ENCODE data around the gene PIAS4.

PIAS4 gene

DNA sequence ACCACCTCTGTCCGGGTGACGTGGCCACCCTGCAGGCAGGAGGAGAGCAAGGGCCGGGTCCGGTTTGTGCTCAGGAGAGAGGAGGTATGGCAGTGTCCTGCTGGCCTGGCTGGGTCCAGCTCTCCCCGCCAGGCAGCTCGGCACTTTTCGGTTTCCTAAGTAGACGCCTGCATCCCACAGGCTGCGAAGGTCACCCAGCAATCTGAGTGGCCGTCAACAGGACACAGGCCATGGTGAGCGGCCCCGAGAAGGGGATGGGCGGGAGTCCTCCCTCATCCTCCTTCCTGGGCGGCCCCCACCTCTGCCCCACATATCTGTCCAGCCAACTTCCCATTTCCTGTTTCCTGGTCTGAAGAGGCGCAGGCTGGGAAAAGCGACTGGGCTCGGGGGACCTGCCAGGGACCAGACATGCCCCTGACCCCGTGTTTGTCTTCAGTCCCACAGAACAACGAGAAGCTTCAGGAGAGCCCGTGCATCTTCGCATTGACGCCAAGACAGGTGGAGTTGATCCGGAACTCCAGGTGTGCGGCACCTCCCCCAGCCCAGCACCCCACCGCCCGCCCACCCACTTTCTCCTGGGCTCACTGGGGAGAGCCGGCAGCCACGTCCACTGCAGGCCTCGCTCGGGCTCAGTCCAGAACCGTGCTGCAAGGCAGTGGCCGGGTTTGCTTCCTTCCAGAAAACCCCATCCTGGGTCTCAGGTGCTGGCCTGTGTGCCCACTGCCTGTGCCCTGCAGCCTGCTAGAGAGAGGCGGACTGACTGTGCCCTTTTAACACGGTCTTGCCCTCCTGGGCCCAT lies 16.3 kb downstream of the PIAS4 start:
- DNase-seq (ENCODE audit: low spot score), result no peak

DNA sequence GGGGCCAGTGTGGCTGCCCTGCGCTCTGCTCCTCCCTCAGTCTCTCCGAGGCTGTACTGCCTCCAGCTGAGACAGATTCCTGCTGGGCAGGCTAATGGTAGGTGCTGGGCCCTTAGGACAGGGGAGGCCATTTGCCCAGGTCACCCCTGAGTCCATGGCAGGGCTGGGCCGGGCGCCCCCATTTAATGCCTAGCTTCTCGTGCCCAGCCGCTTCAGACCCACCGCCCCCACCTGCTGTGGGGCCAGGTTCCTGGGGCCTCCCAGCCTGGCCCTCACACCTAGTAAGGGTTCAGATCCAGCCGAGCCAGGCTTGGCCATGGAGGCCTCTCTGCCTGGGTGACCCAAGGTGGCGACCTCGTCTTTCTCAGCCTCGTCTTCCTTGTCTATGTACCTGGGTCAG lies 17.8 kb downstream of the PIAS4 start:
- DNase-seq (ENCODE audit: low spot score), result no peak

DNA sequence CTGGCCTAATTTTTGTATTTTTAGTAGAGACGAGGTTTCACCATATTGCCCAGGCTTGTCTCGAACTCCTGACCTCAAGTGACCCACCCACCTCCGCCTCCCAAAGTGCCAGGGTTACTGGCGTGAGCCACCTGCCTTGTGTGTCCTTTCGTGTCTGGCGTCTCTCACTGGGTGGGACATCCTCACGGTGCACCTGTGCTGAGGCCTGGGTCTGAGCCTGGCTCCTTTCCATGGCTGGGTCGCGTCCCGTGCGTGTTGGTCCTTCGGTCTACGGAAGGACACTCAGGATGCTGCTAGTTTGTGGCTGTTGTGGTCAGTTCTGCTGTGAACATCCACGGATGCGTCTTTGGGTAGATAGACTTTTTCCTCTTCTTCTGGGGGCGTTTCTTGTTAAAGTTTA lies 19.6 kb downstream of the PIAS4 start:
- DNase-seq (ENCODE audit: low spot score), result no peak

DNA sequence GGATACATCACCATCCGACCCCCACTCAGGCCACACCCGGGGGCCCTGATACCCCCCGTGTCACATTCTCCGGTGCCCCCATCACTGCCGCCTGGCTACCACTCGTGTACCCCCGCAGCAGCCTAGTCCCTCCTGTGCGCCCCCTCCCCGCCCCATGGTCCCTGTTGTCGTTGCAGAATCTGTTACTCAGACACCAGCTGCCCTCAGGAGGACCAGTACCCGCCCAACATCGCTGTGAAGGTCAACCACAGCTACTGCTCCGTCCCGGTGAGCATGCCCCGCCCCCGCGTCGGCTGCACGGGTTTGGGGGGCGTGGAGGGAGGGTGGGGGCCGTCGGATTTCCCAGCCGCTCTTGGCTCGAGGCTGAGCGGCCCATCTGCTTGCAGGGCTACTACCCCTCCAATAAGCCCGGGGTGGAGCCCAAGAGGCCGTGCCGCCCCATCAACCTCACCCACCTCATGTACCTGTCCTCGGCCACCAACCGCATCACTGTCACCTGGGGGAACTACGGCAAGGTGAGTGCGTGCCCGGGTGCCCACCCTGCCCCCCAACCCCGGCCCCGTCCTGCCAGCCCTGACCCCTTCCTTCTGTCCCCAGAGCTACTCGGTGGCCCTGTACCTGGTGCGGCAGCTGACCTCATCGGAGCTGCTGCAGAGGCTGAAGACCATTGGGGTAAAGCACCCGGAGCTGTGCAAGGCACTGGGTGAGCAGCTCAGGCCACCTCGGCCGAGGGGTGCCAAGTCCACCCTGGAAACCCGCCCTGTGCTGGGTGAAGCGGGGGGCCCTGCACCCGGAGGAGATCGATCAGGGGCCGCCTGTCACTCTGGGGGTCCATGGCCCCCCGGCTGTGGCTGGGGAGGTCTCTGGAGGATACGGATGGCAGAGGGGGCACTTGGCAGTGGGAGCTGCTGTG lies 21.1 kb downstream of the PIAS4 start:
- DNase-seq (ENCODE audit: low spot score), result no peak

DNA sequence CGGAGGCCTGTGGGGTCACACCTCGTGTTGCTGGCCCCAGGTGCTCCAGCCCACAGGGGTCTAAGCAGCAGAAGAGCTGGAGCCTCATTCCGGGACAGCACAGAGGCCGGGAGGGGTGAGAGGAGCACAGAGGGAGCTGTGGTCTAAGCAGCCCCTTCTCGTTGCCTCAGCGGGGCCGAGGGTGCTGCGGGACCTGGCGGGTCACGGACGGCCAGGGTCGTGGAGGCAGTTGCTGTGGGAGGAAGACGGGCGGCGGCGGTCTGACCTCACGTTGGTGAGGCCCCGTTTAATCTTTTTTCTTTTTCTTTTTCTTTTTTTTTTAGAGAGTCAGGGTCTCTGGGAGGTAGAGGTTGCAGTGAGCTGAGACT lies 21.7 kb downstream of the PIAS4 start:
- no peak for DNase-seq (ENCODE audit: low spot score)

DNA sequence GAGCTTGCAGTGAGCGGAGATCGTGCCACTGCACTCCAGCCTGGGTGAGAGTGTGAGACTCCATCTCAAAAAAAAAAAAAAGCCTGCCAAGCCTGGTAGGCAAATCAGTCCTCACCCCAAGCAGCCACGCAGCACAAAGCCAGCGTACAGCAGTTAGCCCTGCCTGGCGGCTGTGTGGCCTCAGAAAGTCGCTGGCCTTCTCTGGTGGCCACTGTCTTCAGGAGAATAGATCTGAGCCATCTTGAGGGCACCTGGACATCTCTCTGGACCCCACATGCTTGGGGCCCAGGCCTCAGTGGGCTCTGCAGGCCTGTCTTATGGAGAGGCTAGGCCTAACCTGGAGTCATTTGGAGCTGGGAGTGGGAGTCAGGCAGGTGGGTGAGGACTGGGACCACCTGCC lies 23.0 kb downstream of the PIAS4 start:
- no peak for DNase-seq (ENCODE audit: low spot score)

DNA sequence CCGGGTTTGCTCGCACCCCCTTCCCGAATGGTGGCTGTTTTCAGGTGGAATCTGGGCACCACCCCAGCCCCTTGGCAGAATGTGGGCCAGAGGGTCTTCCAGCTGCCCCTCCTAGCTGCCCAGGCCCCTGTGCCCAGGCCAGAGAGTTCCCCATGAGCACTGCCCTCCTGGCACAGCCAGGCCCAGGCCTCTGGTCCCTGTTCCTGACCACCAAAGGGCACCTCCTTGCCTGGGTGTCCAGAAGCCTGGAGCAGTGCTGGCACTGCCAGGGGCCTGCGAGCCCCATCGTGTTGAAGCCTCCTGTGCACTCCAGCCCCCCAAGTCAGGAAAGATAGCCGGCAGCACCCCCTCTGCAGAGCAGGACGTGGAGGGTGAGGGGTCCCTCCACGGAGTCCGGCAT lies 23.4 kb downstream of the PIAS4 start:
- no peak for DNase-seq (ENCODE audit: low spot score)

DNA sequence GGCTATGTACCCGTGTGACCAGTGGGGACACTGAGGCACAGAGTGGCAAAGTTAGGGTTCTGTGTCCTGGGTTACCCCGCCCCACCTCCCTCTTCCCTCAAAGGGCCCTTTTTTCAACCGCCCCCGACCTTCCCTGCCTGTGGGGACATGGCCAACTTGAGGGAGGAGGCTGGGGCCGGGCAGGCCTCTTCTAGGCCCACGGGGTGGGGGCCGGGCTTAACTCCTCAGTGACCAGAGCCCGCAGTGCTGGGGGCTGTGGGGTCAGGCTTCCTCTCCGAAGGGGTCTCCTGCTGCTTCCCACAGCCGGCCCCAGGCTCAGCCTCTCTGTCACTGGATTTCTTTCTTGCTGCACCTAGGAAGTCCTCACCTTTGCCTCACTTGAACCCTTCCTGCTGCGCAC lies 23.9 kb downstream of the PIAS4 start:
- no peak for DNase-seq (ENCODE audit: low spot score)

DNA sequence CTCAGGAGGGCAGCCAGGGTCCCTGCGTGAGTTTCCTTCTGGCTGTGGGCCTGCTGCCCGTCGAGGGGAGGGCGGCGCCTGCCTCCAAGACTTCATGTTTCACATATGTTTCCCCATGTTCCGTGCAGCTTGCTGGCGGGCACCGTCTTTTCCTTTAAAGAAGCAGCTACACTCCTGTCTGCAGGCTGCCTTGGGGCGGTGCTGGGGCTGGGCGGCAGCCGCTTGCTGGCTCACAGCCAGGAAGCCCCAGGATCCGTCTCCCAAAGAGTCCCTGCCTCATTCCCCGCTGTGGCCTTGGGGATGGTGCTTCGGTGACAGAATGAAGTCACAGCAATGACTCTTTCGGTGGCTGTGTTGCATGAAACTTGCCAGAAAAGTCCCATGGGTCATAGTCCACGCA lies 24.9 kb downstream of the PIAS4 start:
- DNase-seq (ENCODE audit: low spot score), result no peak

DNA sequence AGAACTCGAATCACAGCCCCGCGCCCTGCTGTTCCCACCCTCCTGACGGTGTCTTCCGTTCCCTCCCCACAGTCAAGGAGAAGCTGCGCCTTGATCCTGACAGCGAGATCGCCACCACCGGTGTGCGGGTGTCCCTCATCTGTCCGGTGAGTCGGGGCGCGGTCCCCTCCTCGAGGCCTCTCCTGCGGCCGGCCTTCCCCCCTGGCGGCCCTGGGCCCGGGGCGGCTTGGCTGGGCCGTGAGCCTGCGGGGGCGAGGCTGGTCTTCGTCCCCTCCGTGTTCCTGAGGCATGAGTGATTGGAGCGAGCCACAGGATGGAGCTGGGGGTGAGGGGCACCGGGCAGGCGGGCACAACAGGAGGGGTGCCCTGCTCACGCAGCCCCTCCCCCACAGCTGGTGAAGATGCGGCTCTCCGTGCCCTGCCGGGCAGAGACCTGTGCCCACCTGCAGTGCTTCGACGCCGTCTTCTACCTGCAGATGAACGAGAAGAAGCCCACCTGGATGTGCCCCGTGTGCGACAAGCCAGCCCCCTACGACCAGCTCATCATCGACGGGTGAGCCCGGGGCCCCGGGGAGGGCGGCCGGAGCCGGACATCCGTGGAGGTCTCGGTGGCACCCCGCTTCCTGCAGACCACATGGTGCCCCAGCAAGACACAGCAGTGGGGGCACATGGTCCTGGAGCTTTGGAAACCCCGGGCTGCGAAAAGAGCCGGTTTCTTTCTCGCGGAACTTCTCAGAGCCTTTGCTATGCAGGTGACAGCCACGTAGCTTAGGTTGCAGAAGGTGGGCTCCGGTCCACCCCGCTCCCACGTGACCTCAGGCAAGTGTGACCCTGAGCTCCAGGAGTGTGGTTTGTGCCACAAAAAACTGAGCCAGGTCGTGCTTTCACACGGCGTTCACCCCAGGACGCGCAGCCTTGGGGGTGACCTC lies 25.8 kb downstream of the PIAS4 start:
- DNase-seq (ENCODE audit: low spot score), result no peak

DNA sequence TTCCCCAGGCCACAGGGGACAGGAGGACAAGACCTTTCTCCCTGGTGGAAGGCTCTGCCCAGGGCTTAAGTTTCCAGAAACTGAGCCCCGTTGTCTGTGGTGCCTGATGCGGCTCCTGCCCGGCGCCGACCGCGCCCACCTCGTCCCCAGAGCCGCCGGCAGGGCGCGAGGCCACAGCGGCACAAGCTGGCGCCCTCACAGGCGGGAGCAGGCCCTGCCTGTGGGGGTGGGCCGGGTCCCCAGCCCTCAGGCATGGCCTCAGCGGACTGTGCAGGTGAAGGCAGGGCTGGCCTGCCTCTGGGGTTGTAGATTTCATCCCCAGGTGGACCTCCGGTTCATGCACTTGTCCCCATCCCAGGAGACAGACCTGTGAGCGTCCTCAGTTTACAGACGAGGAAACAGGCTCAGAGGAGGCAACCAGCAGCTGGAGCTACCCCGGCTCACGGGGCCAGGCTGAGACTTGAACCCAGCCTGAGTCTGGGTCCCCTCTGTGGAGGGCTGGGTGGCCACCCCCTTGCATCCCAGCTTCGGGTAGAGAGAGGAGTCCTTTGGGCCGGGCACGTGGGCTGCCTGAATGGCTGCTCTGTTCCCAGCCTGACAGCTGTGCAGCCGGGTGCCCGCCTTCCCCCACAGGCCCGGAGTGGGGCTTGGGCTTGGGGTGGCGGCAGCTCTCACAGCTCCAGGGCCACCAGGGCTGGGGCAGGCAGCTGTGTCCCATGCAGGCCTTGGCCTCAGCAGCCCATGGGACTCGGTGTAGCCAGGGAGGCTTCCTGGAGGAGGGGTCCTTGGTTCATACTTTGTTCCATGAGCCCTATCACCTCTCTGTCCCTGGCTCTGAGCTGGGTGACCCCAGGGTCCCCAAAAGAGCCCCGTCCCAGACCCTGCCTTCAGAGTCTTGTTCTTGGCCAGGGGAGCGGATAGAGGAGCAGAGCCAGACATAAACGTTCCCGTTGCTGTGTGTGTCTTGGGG lies 26.8 kb downstream of the PIAS4 start:
- DNase-seq (ENCODE audit: low spot score), result no peak

DNA sequence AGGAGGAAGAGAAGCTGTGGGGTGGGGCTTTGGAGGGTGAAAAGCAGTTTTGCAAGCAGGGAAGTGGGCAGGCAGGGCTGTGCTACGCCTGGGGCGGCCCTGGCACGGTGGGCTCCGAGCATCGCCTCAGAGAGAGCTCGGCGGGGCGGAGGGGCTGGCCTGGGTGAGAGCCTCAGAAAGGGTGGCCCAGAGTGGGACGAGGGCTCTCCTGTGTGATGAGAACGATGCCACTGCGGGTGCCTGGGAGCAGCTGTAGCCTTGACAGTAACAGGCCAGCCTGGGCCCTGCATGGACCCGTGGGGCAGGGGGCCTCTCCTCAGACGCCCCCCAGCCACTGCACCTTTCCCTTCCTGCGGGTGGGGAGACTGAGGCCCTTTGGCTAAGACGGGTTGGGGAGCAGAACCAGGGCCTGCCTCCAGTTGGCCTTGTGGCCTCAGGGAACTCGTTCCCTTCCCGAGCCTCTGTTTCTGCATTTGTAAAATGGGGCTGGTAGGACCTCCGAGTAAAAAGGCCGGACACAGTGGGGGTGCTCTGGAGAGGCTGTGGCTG lies 27.6 kb downstream of the PIAS4 start:
- DNase-seq (ENCODE audit: low spot score), result no peak

DNA sequence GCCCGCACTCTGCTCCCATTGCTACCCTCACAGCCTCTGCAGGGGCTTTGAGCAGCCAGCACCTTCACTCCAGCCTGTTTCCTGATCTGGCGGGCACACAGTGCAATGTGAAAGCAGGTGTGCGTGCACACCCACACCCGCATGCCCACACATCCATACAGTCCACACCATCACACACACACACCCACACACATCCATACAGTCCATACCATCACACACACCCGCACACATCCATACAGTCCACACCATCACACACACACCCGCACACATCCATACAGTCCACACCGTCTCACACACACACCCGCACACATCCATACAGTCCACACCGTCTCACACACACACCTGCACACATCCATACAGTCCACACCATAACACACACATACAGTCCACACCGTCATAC lies 28.0 kb downstream of the PIAS4 start:
- DNase-seq (ENCODE audit: low spot score), result no peak

DNA sequence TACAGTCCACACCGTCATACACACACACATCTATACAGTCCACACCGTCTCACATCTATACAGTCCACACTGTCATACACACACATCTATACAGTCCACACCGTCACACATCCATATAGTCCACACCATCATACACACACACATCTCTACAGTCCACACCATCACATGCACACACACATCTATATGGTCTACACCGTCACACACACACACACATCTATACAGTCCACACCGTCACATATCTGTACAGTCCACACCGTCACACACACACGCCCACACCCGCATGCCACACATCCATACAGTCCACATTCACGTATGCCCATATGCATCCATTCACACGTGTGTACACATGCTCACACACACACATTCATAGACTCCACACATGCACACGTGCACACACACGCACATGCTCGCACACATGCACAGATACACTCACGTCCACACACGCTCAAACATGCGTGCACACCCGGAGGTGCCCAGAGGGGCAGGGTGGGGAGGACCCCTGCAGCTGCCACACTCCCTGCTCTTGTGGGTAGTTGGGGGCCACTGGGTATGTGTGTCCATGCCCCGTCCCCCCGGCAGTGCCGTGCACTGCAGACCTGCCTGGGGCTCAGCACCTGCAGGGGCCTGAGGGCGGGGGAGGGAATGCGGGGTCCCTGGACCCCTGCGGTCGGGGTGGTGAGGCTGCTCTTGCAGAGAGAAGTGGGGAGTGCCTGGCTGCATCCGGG lies 29.2 kb downstream of the PIAS4 start:
- no peak for DNase-seq (ENCODE audit: low spot score)

DNA sequence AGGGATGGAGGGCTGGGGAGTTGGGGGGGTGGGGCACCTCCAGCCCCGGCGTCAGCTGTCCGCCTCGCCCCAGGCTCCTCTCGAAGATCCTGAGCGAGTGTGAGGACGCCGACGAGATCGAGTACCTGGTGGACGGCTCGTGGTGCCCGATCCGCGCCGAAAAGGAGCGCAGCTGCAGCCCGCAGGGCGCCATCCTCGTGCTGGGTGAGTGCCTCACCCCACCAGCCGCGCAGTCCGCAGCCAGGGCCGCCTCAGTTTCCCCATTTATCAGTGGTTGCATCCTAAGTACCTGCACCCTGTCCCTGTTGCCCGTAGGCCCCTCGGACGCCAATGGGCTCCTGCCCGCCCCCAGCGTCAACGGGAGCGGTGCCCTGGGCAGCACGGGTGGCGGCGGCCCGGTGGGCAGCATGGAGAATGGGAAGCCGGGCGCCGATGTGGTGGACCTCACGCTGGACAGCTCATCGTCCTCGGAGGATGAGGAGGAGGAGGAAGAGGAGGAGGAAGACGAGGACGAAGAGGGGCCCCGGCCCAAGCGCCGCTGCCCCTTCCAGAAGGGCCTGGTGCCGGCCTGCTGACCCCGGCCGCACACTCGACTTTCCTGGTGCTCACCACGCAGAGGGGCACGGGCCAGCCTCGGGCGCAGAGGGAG lies 29.9 kb downstream of the PIAS4 start:
- DNase-seq (ENCODE audit: low spot score), result no peak

DNA sequence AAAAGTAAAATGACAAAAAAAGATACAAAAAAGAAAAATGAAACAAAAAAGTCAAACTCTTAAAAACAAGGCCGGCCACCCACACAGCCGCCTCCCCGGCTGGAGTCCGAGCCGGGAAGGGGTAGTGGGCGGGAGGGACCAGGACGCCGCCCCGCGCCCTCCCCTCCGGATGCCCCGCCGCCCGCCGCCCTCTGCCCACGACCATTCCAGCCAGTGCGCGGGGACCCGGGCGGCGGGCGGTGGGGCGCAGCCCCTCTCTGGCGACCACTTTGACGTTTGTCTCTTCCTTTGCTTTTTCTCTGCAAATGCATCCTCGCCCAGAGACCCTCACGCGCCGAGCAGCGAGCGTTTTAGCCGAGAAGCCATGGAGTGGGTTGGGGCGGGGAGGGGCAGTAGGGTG lies 30.5 kb downstream of the PIAS4 start:
- DNase-seq (ENCODE audit: low spot score), result no peak

DNA sequence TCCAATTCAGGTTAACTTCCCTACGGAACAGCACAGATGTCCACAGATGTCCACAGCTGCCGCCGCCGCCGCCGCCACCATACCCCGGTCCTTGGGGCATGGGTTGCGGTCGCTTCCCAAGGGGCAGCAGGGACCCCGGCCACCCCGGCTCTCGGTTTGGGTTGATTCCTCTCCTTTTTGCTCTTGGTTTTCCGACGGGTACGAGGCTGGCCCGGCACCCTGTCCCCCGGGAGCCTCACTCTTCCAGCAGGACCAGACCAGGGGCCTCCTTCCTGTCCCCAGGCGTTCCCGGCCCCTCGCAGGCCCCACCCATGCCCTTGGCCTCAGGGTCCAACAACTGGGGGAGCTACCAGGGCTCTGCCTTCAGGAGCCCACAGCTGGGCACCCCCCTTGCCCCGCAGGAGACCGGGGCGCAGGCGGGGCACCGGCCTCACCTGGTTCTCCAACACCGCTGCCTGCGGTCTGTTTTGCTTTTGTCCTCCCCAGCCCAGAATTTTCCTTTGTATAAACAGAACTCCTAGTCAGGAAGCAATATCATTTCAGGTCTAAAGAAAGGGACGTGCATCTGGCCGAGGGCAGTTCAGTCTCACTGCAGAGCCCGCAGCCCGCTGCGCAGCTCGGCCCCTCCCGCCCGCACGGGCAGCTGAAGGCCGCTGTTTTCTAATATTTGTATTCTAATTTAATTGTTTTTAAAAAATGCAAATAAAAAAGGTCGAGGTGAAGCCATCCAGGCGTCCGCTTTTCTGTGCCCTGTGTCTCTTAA lies 31.3 kb downstream of the PIAS4 start:
- DNase-seq (ENCODE audit: low spot score), result no peak

DNA sequence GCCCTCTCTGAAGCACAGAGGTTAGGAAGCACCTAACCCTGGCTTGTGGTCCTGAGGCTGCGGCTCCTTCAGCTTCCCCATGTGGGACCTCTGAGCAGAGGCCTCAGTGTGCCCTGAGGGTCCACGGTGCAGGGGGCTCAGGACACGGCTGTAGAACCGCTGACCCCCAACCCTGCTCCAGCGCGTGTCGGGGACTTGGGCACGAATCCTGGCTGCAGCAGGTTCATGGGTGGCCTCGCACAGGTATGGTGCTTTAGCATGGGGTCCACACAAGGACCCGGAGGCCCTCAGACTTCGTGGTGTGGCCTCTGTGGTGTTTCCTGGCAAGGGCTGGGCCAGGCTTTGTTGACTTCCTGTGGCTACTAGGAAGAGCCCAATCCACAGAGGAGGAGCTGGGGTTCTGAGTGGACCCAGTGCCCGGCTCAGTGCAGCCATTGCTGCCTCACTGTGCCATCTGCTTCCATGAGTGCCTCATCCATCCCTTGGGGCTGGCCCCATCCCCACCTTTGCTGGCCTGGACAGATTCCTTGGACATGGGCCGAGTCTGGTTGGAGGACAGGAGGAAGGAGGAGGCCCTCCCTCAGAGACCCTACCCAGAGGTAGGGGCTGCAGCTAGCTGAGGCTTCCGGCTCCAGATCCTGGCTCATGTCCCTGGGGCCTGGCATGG lies 34.7 kb downstream of the PIAS4 start:
- no peak for DNase-seq (ENCODE audit: low spot score)

Measured in LoVo (cell line).